SKM-1 treated with dmso at 0.1 percent for 144 hours (cell line): Measurements from ENCODE around the gene SLC25A20.
A peak's percentile ranks its signal among the peaks of the same experiment; 100 is the strongest.
"Not testable (repeated sequence)": the region's sequence is repeated elsewhere in the genome, so short reads cannot be mapped to it uniquely, and the experiment has no call there.

Experiments
- DNase-seq: peaks from one replicate; lab custom pipeline; 2025; ENCODE audit not compliant: unreplicated experiment; lab: John Stamatoyannopoulos, UW

Gene SLC25A20

GRCh38 chr3:48898383-48899234 is at the start of gene SLC25A20:
TSS of gene SLC25A20 (minus strand) at chr3:48898882. CDS start at chr3:48898794, 88 bp downstream.
- peak; percentile 73 for DNase-seq

DNA sequence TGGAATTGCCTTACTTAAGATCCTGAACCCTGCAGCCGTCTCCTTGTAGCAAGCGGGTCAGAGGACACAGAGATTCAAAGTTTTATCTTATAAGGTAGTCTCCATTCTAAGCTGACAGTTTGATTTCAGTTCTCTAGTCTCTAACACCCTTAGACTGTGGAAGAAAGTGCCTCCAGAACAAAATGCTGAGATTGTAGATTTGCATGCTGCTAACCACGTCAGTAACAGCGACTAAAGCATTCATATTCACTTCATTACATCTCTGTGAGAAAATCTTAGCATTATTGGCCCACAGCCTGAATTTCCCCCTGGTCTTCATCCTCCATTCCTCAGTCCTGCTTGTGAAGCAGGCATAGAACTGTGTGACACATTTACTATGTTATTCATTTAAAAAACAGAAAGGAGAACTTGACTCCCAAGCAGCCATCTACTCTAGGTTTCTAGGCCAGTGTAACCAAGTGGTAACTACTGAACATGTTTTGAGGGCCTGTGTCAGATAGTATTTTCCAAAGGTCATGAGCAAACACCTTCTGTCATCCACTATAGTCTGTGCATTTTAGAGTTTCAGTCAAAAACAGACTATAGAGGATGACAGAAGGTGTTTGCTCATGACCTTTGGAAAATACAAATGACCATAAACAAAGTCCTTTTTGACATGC is 47.3 kb upstream of the SLC25A20 start:
- no peak for DNase-seq

GRCh38 chr3:48945432-48945831 is 46.8 kb upstream of the SLC25A20 start:
- no peak for DNase-seq

GRCh38 chr3:48938689-48939088 is 40.0 kb upstream of the SLC25A20 start:
- DNase-seq, result no peak

DNA sequence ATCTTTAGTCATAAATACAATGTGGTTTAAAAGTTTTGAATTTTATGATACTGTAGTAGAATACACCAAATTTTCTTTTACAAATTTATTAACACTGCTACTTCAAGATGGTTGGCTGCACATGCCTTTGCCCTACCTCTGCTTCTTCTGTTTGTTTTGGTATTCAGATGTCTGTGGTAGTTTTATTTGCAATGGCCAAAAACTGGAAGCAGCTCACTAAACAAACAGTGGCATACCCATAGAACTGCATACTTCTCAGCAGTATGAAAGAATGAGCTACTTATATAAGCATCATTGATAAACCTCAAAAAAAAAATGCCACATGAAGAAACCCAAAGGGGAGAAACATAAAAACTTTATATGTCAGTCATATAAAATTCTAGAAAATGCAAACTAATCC is 39.5 kb upstream of the SLC25A20 start:
- no peak for DNase-seq

DNA sequence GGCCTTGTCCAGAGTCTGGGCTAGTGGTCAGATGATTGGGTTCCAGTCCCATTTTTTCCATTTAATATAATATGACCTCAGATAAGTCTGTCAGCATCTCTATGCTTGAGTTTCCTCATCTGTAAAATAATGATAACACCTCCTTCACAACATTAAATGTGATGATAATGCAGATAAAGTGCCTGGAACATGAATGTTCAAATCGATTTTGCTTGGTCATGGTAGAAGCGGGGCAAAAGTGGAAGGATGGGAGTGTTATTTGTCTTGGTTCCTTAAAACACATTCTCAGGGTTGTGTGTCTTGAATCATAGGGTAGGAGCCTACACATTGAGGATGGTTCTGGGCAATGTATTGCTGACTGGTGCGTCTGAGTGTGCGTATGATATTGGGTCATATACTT is 36.8 kb upstream of the SLC25A20 start:
- DNase-seq, result no peak

- DNase-seq, result no peak
Measured at GRCh38 chr3:48934333-48934991, 35.8 kb upstream of the SLC25A20 start.

DNA sequence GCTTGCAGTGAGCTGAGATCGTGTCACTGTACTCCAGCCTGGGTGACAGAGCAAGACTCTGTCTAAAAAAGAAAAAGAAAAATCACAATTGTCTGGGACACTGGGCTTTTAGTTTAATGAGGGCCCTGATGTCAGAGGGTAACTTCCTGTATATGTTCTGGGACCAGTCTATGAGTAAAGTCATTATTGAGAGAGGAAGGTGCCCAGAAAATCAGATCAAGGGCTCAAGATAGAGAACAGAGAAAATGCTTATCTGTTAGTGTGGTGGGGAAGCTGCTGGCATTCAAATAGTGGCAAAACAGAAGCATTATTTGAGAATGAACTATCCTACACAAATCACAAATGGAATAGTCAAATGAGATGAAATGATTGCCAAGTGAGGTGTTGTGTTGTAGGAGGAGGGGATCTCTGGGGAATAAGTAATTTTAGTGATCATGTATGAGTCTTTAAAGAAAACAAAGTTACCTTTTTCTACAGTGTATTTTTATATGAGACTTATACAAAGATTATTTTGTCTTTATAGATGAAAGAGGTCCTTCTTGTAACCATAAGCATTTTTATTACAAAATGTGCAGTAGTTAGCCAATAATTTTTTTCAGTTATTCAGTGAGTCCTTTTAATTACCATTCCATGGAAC is 33.4 kb upstream of the SLC25A20 start:
- no peak for DNase-seq

GRCh38 chr3:48930590-48930989 is 31.9 kb upstream of the SLC25A20 start:
- no peak for DNase-seq

DNA sequence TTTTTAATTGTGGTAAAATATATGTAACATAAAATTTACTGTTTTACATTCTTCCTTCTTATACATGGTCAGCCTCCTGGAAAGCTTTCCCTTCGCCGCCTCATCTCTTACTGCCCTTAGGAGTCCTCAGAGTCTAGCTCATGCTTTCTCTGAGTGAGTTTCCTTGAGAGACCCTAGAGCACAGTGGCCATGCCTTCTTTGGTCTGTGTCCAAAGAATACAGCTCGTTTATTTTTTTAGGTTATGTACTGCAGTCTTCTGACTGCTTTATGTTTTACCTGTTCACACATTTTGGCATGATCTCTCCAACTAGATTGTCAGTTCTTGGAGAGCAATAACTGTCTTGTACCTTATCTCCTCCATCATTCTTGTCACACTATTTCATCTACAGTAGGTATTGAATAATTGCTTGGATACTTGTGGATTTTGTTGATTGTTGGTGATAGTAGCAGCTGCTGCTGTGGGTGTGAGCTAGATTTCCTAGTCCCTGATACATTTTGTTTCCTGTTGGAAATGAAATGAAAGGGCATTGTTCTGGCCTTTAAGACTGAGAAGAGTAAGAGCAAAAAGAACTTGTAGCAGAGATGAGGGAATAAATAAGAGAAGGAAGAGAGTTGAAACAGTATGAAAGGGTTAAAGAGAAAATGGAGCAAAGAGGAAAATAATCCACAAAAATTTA is 30.8 kb upstream of the SLC25A20 start:
- DNase-seq, result no peak

GRCh38 chr3:48928679-48929078 is 30.0 kb upstream of the SLC25A20 start:
- DNase-seq, result no peak

DNA sequence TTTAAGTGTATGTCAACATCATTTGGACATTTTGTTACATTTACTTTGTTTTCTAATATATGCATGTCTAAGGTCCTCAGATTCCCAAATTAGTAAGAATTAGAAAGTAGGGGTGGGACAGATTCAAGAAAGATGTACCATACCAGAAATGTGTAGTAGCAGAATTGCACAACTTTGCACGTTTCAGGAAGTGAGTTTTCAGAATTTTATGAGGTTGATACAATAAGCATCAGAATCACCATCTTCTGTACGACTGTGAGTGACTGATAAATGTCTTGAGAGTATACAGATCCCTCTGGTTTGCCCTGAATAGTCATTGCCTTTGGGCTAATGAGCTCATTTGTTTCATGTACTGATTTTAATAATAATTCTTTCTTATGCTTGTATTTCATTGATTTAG is 29.2 kb upstream of the SLC25A20 start:
- no peak for DNase-seq

DNA sequence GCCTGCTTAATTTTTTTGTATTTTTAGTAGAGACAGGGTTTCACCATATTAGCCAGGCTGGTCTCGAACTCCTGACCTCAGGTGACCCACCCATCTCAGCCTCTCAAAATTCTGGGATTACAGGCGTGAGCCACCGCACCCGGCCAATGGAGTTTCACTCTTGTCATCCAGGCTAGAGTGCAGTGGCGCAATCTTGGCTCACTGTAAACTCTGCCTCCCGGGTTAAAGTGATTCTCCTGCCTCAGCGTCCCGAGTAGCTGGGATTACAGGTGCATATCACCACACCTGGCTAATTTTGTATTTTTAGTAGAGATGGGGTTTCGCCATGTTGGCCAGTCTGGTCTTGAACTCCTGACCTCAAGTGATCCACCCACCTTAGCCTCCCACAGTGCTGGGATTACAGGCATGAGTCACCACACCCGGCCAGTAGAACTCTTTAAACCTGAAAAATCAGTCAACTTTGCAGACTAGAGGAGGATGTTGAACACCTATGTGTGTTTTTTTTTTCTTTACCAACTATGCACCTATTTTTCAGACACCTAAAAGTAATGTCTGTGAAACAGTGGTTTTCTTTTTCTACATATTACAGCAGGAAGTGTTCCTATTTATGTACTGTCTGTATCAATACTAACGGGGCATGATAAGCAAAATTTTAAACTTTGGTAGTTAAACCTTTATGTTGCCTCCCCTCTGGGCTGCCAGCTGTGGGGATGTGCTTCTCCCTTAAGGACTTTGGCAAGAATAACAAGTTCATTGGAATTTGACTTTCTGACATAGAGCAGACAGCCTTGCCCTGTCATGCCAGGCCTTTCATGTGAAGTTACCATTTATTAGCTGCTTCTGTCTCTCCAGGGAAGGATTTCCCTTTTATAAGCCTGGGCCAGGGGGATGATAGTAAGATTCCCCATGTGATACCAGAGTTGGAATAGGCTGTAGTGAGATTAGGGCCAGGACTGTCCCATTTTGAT is 28.0 kb upstream of the SLC25A20 start:
- no peak for DNase-seq

- peak; percentile 56 for DNase-seq
Measured at GRCh38 chr3:48919215-48920138, 20.8 kb upstream of the SLC25A20 start.

DNA sequence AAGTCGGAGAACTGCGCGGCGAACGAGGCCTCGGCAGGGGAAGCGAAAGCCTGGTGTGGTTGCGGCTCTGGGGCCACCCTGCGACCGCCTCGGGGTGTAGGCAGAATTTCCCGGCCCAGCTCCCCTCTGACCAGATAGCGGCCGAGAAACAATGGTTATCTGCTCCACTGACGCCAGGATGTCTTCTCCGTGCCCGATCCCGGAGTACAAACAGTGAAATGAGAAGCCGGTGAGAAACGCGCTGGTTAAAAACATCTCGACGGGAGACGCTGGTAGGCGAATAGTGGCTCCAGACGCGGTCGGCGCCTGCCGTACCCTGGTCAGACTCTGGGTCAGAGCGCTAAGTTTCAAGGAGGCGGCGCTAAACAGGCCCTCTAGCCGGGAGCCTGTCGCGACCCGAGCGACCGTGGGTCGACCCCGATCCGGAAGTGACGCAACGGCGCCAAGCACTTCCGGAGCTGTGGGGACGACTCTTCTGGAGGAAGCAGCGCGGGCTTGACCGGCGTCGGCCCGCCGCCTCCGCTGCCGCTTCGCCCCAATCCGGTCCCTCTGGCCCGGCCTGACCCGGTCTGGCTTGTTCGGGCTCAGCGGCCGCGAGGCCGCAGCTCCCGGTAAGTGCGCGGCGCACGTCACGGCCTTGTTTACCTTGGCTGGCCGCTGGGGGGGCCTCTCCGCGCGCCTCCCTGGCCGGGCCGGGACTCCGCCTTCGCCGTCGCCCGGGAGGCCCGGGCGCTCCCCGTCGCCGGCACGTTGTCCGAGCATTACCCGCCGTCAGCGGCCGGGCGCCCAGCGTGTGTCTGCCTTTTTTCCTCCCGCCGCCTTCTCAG is 19.9 kb upstream of the SLC25A20 start, which contains the start of gene ARIH2:
Gene ARIH2, plus strand, starts transcription at position 455 of the 827 bp plus-strand sequence. CDS start 8,717 bp downstream, outside the sequence.
- DNase-seq, result peak; percentile 88

DNA sequence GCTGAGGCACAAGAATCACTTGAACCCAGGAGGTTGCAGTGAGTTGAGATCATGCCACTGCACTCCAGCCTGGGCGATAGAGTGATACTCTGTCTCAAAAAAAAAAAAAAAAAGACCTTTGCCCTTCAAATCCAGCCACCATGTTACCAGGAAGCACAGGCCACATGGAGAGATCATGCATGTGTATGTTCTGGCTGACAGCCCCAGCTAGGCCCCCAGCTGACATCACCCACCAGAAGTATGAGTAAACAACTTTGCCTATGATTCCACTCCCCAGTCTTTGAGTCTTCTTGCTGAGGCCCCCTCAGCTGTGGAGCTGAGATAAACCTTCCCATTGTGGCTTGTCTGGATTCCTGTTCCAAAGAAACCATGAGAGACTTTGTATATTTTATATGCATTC is 16.6 kb upstream of the SLC25A20 start:
- no peak for DNase-seq

GRCh38 chr3:48907026-48907425 is 8.3 kb upstream of the SLC25A20 start:
- DNase-seq, result not testable (repeated sequence)

DNA sequence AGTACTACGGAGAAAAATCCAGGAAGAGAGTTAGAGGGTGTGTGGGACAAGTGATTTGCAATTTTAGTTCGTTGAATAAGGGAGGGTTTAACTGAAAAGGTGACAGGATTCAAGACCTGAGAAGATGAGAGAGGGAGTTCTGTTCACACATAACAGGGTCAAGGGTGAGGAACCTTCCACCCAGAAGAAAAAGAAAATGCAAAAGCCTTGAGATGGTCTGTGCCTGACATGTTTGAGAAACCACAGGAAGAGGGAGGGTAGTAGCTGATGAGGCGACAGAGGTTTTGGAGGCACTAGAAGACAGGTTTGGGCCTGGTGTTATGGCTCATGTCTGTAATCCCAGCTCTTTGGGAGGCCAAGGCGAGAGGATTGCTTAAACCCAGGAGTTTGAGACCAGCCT is 591 bp upstream of the SLC25A20 start:
- DNase-seq, result peak; percentile 2
